ENCODE data around the gene PARL.

PARL gene

GRCh38 chr3:183906234-183906921 lies 21.7 kb upstream of the PARL start:
- Histone ChIP-seq H3K9me3 (replicated peaks in 1 of 2; ENCODE audit: control insufficient read depth in 2 of 2, insufficient read depth in 1 of 2, low read depth in 1 of 2, low read length in 2 of 2) (no peaks in the 10 kb centered on the region), H2AK5ac (ENCODE audit: low read depth, low read length) (peak overlapping the region; percentile 61), H3K4ac (ENCODE audit: low read length) (no peak overlapping the region), H3K4me1 (ENCODE audit: control insufficient read depth in 2 of 2, insufficient read depth in 1 of 2, low read depth in 1 of 2, low read length in 2 of 2) (no peaks in the 10 kb centered on the region), H2BK15ac (ENCODE audit: low read length) (no peak overlapping the region), H4K91ac (ENCODE audit: low read depth, low read length, poor library complexity) (no peak overlapping the region), H3K4me3 (ENCODE audit: low read length in 2 of 2) (no peak overlapping the region), H3K23ac (ENCODE audit: low read depth, low read length, poor library complexity) (no peak overlapping the region), H3K4me2 (ENCODE audit: insufficient read depth, low read length, poor library complexity, severe bottlenecking) (no peak overlapping the region), H3K79me1 (ENCODE audit: low read depth, low read length) (peaks cover 4% of the 10 kb centered on the region), H3K27me3 (ENCODE audit: control insufficient read depth in 3 of 3, insufficient read depth in 3 of 3, low read depth in 1 of 3, low read length in 3 of 3) (no peaks in the 10 kb centered on the region), H3K14ac (ENCODE audit: low read length) (no peak overlapping the region), H3K36me3 (replicated peaks in 1 of 2; ENCODE audit: control insufficient read depth in 2 of 2, insufficient read depth in 2 of 2, low read length in 2 of 2) (no peaks in the 10 kb centered on the region), H3K18ac (ENCODE audit: low read length) (peak overlapping the region; percentile 38), H2BK120ac (ENCODE audit: low read depth, low read length) (no peak overlapping the region), H3K27ac (replicated peaks; ENCODE audit: low read length) (no peak overlapping the region), H2BK12ac (ENCODE audit: low read length) (no peak overlapping the region), H3K9ac (ENCODE audit: low read depth, low read length, poor library complexity) (no peak overlapping the region), H4K8ac (ENCODE audit: low read depth, low read length) (no peak overlapping the region), H2AFZ (ENCODE audit: low read length) (no peak overlapping the region), H2BK5ac (ENCODE audit: low read length) (no peak overlapping the region)
- no peak for DNase-seq (ENCODE audit: low spot score)
- no CpG with 5 or more reads among the region's 13 CpGs for WGBS, 2 donors (ENCODE audit: extremely low coverage in 2 of 2, insufficient read length in 2 of 2, insufficient replicate concordance in 1 of 2)

DNA sequence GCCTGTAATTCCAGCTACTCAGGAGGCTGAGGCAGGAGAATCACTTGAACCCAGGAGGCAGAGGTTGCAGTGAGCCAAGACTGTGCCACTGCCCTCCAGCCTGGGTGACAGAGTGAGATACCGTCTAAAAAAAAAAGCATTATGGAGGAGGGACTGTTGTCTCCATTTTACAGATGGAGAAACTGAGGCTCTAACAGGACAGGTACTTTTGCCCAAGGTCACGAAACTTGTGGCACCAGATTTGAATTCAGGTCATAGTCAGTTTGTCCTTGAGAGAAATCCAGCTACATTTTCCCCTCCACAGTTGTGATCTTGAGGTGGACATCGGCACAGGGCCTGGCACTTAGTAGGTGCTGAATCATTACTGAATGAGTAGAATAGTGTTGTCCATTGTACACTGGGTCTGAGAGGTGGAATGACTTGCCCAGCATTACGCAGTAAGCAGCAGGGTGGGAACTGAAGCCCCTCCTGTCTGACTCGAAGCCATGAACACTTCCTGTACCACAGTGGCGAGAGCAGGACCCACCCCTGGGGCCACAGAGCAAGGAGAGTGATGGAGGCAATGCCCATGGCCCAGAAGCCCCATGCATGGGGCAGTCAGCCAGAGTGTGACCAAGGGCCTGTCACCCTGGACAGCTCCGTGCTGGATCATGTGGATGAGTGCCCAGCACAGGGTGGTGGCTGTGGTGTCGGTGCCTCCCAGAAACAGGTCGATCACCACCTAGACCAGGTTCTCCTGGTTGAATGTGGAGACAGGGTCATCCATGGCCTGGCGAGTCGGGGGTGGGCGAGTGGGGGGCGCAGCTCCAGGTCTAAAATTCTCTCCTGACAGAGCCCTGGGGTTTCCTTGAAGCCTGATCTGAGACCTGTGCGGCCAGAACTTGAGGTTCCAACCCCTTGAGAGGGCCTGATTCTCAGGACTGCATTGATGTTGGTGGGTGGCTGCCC lies 20.4 kb upstream of the PARL start:
- H2BK5ac ChIP-seq (ENCODE audit: low read length): no peak overlapping the region
- no peak overlapping the region for H2BK15ac ChIP-seq (ENCODE audit: low read length)
- no peak overlapping the region for H3K23ac ChIP-seq (ENCODE audit: low read depth, low read length, poor library complexity)
- no CpG with 5 or more reads among the region's 14 CpGs for WGBS, 2 donors (ENCODE audit: extremely low coverage in 2 of 2, insufficient read length in 2 of 2, insufficient replicate concordance in 1 of 2)
- H2AK5ac ChIP-seq (ENCODE audit: low read depth, low read length): no peak overlapping the region
- no peak overlapping the region for H4K91ac ChIP-seq (ENCODE audit: low read depth, low read length, poor library complexity)
- peak overlapping the region; percentile 63 for H3K18ac ChIP-seq (ENCODE audit: low read length)
- no peaks in the 10 kb centered on the region for H3K36me3 ChIP-seq (replicated peaks in 1 of 2; ENCODE audit: control insufficient read depth in 2 of 2, insufficient read depth in 2 of 2, low read length in 2 of 2)
- H3K4me1 ChIP-seq (ENCODE audit: control insufficient read depth in 2 of 2, insufficient read depth in 1 of 2, low read depth in 1 of 2, low read length in 2 of 2): no peaks in the 10 kb centered on the region
- H2BK12ac ChIP-seq (ENCODE audit: low read length): no peak overlapping the region
- H3K4me2 ChIP-seq (ENCODE audit: insufficient read depth, low read length, poor library complexity, severe bottlenecking): no peak overlapping the region
- no peaks in the 10 kb centered on the region for H3K9me3 ChIP-seq (replicated peaks in 1 of 2; ENCODE audit: control insufficient read depth in 2 of 2, insufficient read depth in 1 of 2, low read depth in 1 of 2, low read length in 2 of 2)
- H3K27ac ChIP-seq (replicated peaks; ENCODE audit: low read length): no peak overlapping the region
- no peak for DNase-seq (ENCODE audit: low spot score)
- no peak overlapping the region for H2BK120ac ChIP-seq (ENCODE audit: low read depth, low read length)
- no peak overlapping the region for H2AFZ ChIP-seq (ENCODE audit: low read length)
- H3K14ac ChIP-seq (ENCODE audit: low read length): no peak overlapping the region
- H3K9ac ChIP-seq (ENCODE audit: low read depth, low read length, poor library complexity): no peak overlapping the region
- no peak overlapping the region for H3K4me3 ChIP-seq (ENCODE audit: low read length in 2 of 2)
- no peak overlapping the region for H3K4ac ChIP-seq (ENCODE audit: low read length)
- no peaks in the 10 kb centered on the region for H3K27me3 ChIP-seq (ENCODE audit: control insufficient read depth in 3 of 3, insufficient read depth in 3 of 3, low read depth in 1 of 3, low read length in 3 of 3)
- peaks cover 4% of the 10 kb centered on the region for H3K79me1 ChIP-seq (ENCODE audit: low read depth, low read length)
- H4K8ac ChIP-seq (ENCODE audit: low read depth, low read length): peak overlapping the region; percentile 19

- Histone ChIP-seq H3K9me3 (replicated peaks in 1 of 2; ENCODE audit: control insufficient read depth in 2 of 2, insufficient read depth in 1 of 2, low read depth in 1 of 2, low read length in 2 of 2) (no peaks in the 10 kb centered on the region), H3K18ac (ENCODE audit: low read length) (no peak overlapping the region), H3K36me3 (replicated peaks in 1 of 2; ENCODE audit: control insufficient read depth in 2 of 2, insufficient read depth in 2 of 2, low read length in 2 of 2) (no peaks in the 10 kb centered on the region), H2BK5ac (ENCODE audit: low read length) (peak overlapping the region; percentile 19), H4K91ac (ENCODE audit: low read depth, low read length, poor library complexity) (peak overlapping the region; percentile 56), H3K4ac (ENCODE audit: low read length) (no peak overlapping the region), H3K27me3 (ENCODE audit: control insufficient read depth in 3 of 3, insufficient read depth in 3 of 3, low read depth in 1 of 3, low read length in 3 of 3) (peaks cover 0 to 37% (median 0%) of the 10 kb centered on the region in 3 experiments), H3K9ac (ENCODE audit: low read depth, low read length, poor library complexity) (no peak overlapping the region), H3K4me1 (ENCODE audit: control insufficient read depth in 2 of 2, insufficient read depth in 1 of 2, low read depth in 1 of 2, low read length in 2 of 2) (no peaks in the 10 kb centered on the region), H2BK15ac (ENCODE audit: low read length) (no peak overlapping the region), H3K27ac (replicated peaks; ENCODE audit: low read length) (no peak overlapping the region), H3K4me2 (ENCODE audit: insufficient read depth, low read length, poor library complexity, severe bottlenecking) (no peak overlapping the region), H2BK12ac (ENCODE audit: low read length) (no peak overlapping the region), H3K4me3 (ENCODE audit: low read length in 2 of 2) (no peak overlapping the region), H3K23ac (ENCODE audit: low read depth, low read length, poor library complexity) (no peak overlapping the region), H2AK5ac (ENCODE audit: low read depth, low read length) (no peak overlapping the region), H4K8ac (ENCODE audit: low read depth, low read length) (no peak overlapping the region), H2AFZ (ENCODE audit: low read length) (no peak overlapping the region), H3K79me1 (ENCODE audit: low read depth, low read length) (no peaks in the 10 kb centered on the region), H2BK120ac (ENCODE audit: low read depth, low read length) (no peak overlapping the region), H3K14ac (ENCODE audit: low read length) (no peak overlapping the region)
- no CpG with 5 or more reads among the region's 11 CpGs for WGBS, 2 donors (ENCODE audit: extremely low coverage in 2 of 2, insufficient read length in 2 of 2, insufficient replicate concordance in 1 of 2)
- DNase-seq (ENCODE audit: low spot score): no peak
Observed at GRCh38 chr3:183898028-183898431, 13.3 kb upstream of the PARL start.

DNA sequence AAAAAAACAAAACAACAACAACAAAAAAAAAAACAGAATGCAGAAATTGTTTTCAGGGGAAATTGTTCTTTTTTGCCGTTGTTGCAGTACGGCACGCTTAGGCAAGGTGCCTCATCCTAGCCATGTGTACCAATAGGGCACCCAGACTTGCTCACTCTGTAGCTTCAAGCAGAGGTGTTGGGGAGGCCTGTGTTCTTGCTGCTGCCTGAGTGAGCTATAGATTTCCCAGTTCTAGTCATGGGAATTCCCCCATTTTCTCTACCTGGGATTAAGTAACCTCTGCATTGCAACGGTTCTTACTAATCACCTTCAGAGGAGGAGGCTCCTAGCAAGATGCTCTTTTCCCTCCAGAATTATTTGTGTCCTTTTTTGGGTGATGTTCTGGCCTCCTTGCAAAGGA lies 12.9 kb upstream of the PARL start:
- no peak overlapping the region for H4K91ac ChIP-seq (ENCODE audit: low read depth, low read length, poor library complexity)
- H3K4me3 ChIP-seq (ENCODE audit: low read length in 2 of 2): no peak overlapping the region
- no peaks in the 10 kb centered on the region for H3K36me3 ChIP-seq (replicated peaks in 1 of 2; ENCODE audit: control insufficient read depth in 2 of 2, insufficient read depth in 2 of 2, low read length in 2 of 2)
- no peak for DNase-seq (ENCODE audit: low spot score)
- no peak overlapping the region for H3K27ac ChIP-seq (replicated peaks; ENCODE audit: low read length)
- H3K4me1 ChIP-seq (ENCODE audit: control insufficient read depth in 2 of 2, insufficient read depth in 1 of 2, low read depth in 1 of 2, low read length in 2 of 2): no peaks in the 10 kb centered on the region
- no peak overlapping the region for H2BK12ac ChIP-seq (ENCODE audit: low read length)
- H3K27me3 ChIP-seq (ENCODE audit: control insufficient read depth in 3 of 3, insufficient read depth in 3 of 3, low read depth in 1 of 3, low read length in 3 of 3): peaks cover 0 to 37% (median 0%) of the 10 kb centered on the region in 3 experiments
- H3K14ac ChIP-seq (ENCODE audit: low read length): no peak overlapping the region
- H2AFZ ChIP-seq (ENCODE audit: low read length): no peak overlapping the region
- H3K4me2 ChIP-seq (ENCODE audit: insufficient read depth, low read length, poor library complexity, severe bottlenecking): no peak overlapping the region
- H3K18ac ChIP-seq (ENCODE audit: low read length): no peak overlapping the region
- no peak overlapping the region for H2AK5ac ChIP-seq (ENCODE audit: low read depth, low read length)
- WGBS, 2 donors (ENCODE audit: extremely low coverage in 2 of 2, insufficient read length in 2 of 2, insufficient replicate concordance in 1 of 2): no CpG with 5 or more reads among the region's 4 CpGs
- no peaks in the 10 kb centered on the region for H3K79me1 ChIP-seq (ENCODE audit: low read depth, low read length)
- H3K9me3 ChIP-seq (replicated peaks in 1 of 2; ENCODE audit: control insufficient read depth in 2 of 2, insufficient read depth in 1 of 2, low read depth in 1 of 2, low read length in 2 of 2): no peaks in the 10 kb centered on the region
- H4K8ac ChIP-seq (ENCODE audit: low read depth, low read length): no peak overlapping the region
- no peak overlapping the region for H3K23ac ChIP-seq (ENCODE audit: low read depth, low read length, poor library complexity)
- H2BK5ac ChIP-seq (ENCODE audit: low read length): peak overlapping the region; percentile 19
- no peak overlapping the region for H2BK120ac ChIP-seq (ENCODE audit: low read depth, low read length)
- H3K9ac ChIP-seq (ENCODE audit: low read depth, low read length, poor library complexity): no peak overlapping the region
- no peak overlapping the region for H3K4ac ChIP-seq (ENCODE audit: low read length)
- no peak overlapping the region for H2BK15ac ChIP-seq (ENCODE audit: low read length)
